ENCODE results near the gene KLB.
"Not testable (repeated sequence)": the region's sequence is repeated elsewhere in the genome, so short reads cannot be mapped to it uniquely, and the experiment has no call there.

The KLB gene

GRCh38 chr4:39426728-39427127 lies 20.0 kb downstream of the KLB start:
- no peak for DNase-seq (ENCODE audit: low read depth in 2 of 2)

GRCh38 chr4:39427520-39428114 lies 20.9 kb downstream of the KLB start:
- DNase-seq (ENCODE audit: low read depth in 2 of 2) = no peak

- DNase-seq (ENCODE audit: low read depth in 2 of 2) = no peak
Observed at GRCh38 chr4:39429476-39430334, 23.0 kb downstream of the KLB start.

- DNase-seq (ENCODE audit: low read depth in 2 of 2) = no peak
Observed at GRCh38 chr4:39433878-39434492, 27.3 kb downstream of the KLB start.

GRCh38 chr4:39435659-39436563 lies 29.2 kb downstream of the KLB start:
- no peak for DNase-seq (ENCODE audit: low read depth in 2 of 2)

GRCh38 chr4:39441593-39441992 lies 34.9 kb downstream of the KLB start:
- DNase-seq (ENCODE audit: low read depth in 2 of 2) = no peak

GRCh38 chr4:39442998-39443397 lies 36.3 kb downstream of the KLB start:
- DNase-seq (ENCODE audit: low read depth in 2 of 2) = no peak

- DNase-seq (ENCODE audit: low read depth in 2 of 2) = no peak
Observed at GRCh38 chr4:39446483-39446841, 39.7 kb downstream of the KLB start.

GRCh38 chr4:39446842-39447573 lies 40.3 kb downstream of the KLB start:
- DNase-seq (ENCODE audit: low read depth in 2 of 2) = peak; percentile 0 to 20

- DNase-seq (ENCODE audit: low read depth in 2 of 2) = no peak
Observed at GRCh38 chr4:39450618-39451017, 43.9 kb downstream of the KLB start.

GRCh38 chr4:39451423-39452023 lies 44.8 kb downstream of the KLB start:
- no peak for DNase-seq (ENCODE audit: low read depth in 2 of 2)

GRCh38 chr4:39452153-39452859 lies 45.6 kb downstream of the KLB start:
- DNase-seq (ENCODE audit: low read depth in 2 of 2) = no peak

GRCh38 chr4:39452860-39453587 lies 46.3 kb downstream of the KLB start:
- no peak for DNase-seq (ENCODE audit: low read depth in 2 of 2)

- no peak for DNase-seq (ENCODE audit: low read depth in 2 of 2)
Observed at GRCh38 chr4:39453738-39454137, 47.0 kb downstream of the KLB start.

GRCh38 chr4:39455486-39455885 lies 48.8 kb downstream of the KLB start:
- no peak for DNase-seq (ENCODE audit: low read depth in 2 of 2)

- no peak for DNase-seq (ENCODE audit: low read depth in 2 of 2)
Observed at GRCh38 chr4:39456946-39457763, 50.4 kb downstream of the KLB start.

- not testable (repeated sequence) for DNase-seq (ENCODE audit: low read depth in 2 of 2)
Observed at GRCh38 chr4:39458161-39458504, 51.4 kb downstream of the KLB start.

- peak; percentile 82 to 87 for DNase-seq (ENCODE audit: low read depth in 2 of 2)
Observed at GRCh38 chr4:39458505-39459300, 52.0 kb downstream of the KLB start, which contains the start of the genes LIAS and RPL9. LIAS (plus strand) TSS chr4:39459056; CDS start chr4:39459118, 62 bp downstream. RPL9 (minus strand) TSS chr4:39458922; CDS start chr4:39458439, 483 bp downstream.

All from stimulated activated CD8-positive, alpha-beta memory T cell treated with anti-CD3 and anti-CD28 coated beads, Interleukin-15, amount 100 ng/mL, for 4 hours (primary cell).